ENCODE measurements around the gene MTHFR. TPM values are rescaled to one million over a fixed set of nuclear protein-coding genes. Genes with fewer than 3 reads are reported as not detected.
A peak's percentile ranks its signal among the peaks of the same experiment; 100 is the strongest.

Gene MTHFR
- total RNA-seq, 1 experiment from 2014 or later, result 22.2 TPM

DNA sequence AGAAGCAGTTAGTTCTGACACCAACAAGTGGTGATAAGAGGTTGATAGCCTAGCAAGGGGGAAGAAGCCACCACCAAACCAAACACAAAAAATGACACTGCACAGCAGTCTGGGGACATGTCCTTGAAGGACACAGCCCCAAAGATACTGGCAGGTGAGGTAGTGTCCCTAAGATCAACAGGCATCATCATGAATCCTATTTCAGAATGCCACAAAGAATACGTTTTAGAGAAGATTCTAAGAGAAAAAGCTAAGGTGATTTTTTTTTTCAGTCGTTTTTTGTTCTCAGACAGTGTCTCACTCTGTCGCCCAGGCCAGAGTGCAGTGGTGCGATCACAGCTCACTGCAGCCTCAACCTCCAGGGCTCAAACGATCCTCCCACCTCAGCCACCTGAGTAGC is 19.6 kb downstream of the MTHFR start:
- TF ChIP-seq, protein P1, sequence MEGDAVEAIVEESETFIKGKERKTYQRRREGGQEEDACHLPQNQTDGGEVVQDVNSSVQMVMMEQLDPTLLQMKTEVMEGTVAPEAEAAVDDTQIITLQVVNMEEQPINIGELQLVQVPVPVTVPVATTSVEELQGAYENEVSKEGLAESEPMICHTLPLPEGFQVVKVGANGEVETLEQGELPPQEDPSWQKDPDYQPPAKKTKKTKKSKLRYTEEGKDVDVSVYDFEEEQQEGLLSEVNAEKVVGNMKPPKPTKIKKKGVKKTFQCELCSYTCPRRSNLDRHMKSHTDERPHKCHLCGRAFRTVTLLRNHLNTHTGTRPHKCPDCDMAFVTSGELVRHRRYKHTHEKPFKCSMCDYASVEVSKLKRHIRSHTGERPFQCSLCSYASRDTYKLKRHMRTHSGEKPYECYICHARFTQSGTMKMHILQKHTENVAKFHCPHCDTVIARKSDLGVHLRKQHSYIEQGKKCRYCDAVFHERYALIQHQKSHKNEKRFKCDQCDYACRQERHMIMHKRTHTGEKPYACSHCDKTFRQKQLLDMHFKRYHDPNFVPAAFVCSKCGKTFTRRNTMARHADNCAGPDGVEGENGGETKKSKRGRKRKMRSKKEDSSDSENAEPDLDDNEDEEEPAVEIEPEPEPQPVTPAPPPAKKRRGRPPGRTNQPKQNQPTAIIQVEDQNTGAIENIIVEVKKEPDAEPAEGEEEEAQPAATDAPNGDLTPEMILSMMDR (conservative IDR thresholded peaks at IDR 0.05), result no peak
- TF ChIP-seq EZH2 (IDR thresholded peaks at IDR 0.05; ENCODE audit: low read depth), result no peak
- Histone ChIP-seq H3K27ac (no peak overlapping the region), H3K9me2 (ENCODE audit: insufficient read depth) (no peaks in the 10 kb centered on the region), H3K79me2 (ENCODE audit: low read depth) (no peaks in the 10 kb centered on the region), H3K4me2 (no peak overlapping the region), H3K9me3 (ENCODE audit: insufficient read depth, low read depth) (no peaks in the 10 kb centered on the region), H3F3A (ENCODE audit: insufficient read depth, low read depth) (no peaks in the 10 kb centered on the region), H3K4me1 (replicated peaks; ENCODE audit: insufficient read depth) (no peaks in the 10 kb centered on the region; the same call in 1 of the 2 replicates), H4K20me1 (ENCODE audit: insufficient read depth) (no peaks in the 10 kb centered on the region), H3K36me3 (ENCODE audit: low read depth) (no peaks in the 10 kb centered on the region), H2AFZ (no peak overlapping the region), H3K27me3 (ENCODE audit: insufficient read depth, low read depth) (no peaks in the 10 kb centered on the region), H3K4me3 (no peak overlapping the region)
- ChIA-PET POLR2A (ENCODE audit: unreplicated experiment) (interaction anchor here (0.6 kb wide), 1 partner anchor 503 kb away, joined by 4 read pairs; no protein-coding TSS in a partner anchor), CTCF (interaction anchor here (1.5 kb wide), 1 partner anchor 17 kb away, joined by 7 read pairs; no protein-coding TSS in a partner anchor)
- intact Hi-C loops (cut with micrococcal nuclease; ENCODE audit: unreplicated experiment), result loop anchor here (5.0 kb wide), 2 partner anchors 36 to 49 kb away; partner anchors contain the start of gene AGTRAP
- DNase-seq, result no peak
- no TSS peak for BruUV-seq (replicated peaks)

DNA sequence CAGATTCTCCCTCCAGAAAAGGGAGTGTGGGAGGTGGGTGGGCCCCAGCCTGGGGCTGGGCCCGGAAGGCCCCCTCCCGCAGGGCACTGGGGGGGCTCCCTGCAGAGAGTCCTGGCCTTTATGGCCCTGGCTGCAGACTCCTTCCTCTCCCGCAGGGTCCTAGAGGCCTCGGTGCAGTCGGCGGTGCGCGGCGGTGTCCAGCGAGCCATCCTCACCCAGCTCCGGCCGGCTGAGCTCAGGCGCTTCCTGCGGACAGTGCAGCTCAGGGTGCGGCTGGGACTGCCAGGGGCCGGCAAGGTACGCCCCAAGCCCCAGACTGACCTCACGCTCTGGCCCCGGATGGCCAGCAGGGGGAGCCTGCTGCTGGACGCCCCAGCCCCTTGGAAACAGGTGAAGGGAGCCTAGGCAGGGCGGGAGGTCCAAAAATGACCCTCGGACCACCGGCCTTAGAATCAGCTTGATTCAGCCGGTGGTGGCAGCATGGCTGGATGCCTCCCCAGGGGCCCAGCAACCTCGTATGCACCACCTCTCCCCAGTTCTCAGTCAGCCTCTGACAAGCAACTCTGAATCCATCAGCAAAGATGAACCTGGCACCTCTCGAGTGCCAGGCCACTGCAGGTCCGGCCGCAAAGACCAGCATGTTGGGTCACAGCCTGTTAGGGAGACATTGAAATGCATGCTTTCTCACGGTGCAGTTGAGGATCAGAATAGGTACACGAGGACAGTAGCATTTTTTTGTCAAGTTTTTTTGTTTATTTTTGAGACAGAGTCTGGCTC is 20.6 kb downstream of the MTHFR start:
- Histone ChIP-seq H4K20me1 (ENCODE audit: insufficient read depth) (no peaks in the 10 kb centered on the region), H3K36me3 (ENCODE audit: low read depth) (no peaks in the 10 kb centered on the region), H3K4me2 (0 out of 2 replicates have a peak overlapping the region, but pooled peaks have one; percentile 11), H3K4me3 (no peak overlapping the region), H3K9me3 (ENCODE audit: insufficient read depth, low read depth) (no peaks in the 10 kb centered on the region), H2AFZ (no peak overlapping the region), H3K4me1 (replicated peaks; ENCODE audit: insufficient read depth) (no peaks in the 10 kb centered on the region; the same call in 1 of the 2 replicates), H3K79me2 (ENCODE audit: low read depth) (no peaks in the 10 kb centered on the region), H3F3A (ENCODE audit: insufficient read depth, low read depth) (no peaks in the 10 kb centered on the region), H3K9me2 (ENCODE audit: insufficient read depth) (no peaks in the 10 kb centered on the region), H3K27ac (no peak overlapping the region), H3K27me3 (ENCODE audit: insufficient read depth, low read depth) (no peaks in the 10 kb centered on the region)
- TF ChIP-seq, protein P1 (conservative IDR thresholded peaks at IDR 0.05), result peak; percentile 76
- TF ChIP-seq EZH2 (IDR thresholded peaks at IDR 0.05; ENCODE audit: low read depth), result no peak
- intact Hi-C loops (cut with micrococcal nuclease; ENCODE audit: unreplicated experiment), result loop anchor here (1.0 to 5.0 kb wide), 3 partner anchors 37 to 48 kb away; partner anchors contain the start of gene AGTRAP
- DNase-seq, result peak; percentile 47 to 77
- CTCF ChIA-PET, result interaction anchor here (0.6 to 1.5 kb wide), 4 partner anchors 11 to 132 kb away, joined by 3 to 7 read pairs (median 4); no protein-coding TSS in a partner anchor
- no TSS peak for BruUV-seq (replicated peaks)
- POLR2A ChIA-PET (ENCODE audit: unreplicated experiment), result interaction anchor here (0.5 to 0.6 kb wide), 2 partner anchors 49 to 123 kb away, joined by 4 to 6 read pairs; partner anchors contain the start of gene AGTRAP

DNA sequence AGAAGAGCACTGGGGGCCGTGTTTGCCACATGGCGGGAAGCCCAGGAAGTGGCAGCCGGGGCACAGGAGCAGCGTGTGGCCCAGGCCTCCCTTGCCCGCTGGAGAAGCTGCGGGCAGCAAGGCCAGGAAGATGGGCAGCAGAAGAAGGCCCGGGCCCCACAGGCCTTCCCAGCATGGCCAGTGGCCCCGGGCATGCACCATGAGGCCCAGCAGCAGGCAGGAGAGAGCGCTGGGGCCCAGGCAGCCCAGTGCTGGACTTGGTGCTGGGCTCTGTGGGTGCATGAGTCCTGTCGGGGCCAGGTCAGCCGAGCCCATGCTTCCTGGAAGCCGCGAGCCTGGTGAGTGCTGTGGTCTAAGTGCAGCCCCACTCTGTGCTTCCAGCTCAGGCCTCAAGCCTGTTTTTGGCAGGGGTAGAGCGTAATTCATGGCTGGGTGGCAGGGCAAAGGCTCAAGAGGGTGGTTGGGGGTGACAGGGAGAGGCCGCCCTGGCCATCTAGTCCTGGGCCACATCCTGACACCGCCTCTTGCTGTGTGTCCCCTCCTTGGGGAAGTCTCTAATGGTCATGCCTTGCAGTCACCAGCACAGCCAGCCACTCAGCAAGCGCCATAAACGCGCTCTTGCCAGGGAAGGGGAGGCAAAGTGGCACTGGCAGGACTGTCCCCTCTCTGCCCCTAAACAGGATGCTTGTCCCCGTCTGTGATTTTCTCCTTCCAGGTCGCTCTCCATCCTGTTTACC is 21.3 kb downstream of the MTHFR start:
- ChIA-PET POLR2A (ENCODE audit: unreplicated experiment) (interaction anchor here (0.6 kb wide), 1 partner anchor 49 kb away, joined by 4 read pairs; the partner anchor contains the start of gene AGTRAP), CTCF (interaction anchor here (0.6 to 1.5 kb wide), 4 partner anchors 10 to 131 kb away, joined by 3 to 7 read pairs (median 4); no protein-coding TSS in a partner anchor)
- no peaks in the 10 kb centered on the region for H3K27me3 ChIP-seq (ENCODE audit: insufficient read depth, low read depth)
- H4K20me1 ChIP-seq (ENCODE audit: insufficient read depth), result no peaks in the 10 kb centered on the region
- H3K79me2 ChIP-seq (ENCODE audit: low read depth), result no peaks in the 10 kb centered on the region
- BruUV-seq (replicated peaks), result no TSS peak
- intact Hi-C loops (cut with micrococcal nuclease; ENCODE audit: unreplicated experiment), result no loop called here
- TF ChIP-seq EZH2 (IDR thresholded peaks at IDR 0.05; ENCODE audit: low read depth), result no peak
- TF ChIP-seq, protein P1 (conservative IDR thresholded peaks at IDR 0.05), result no peak
- H3K4me2 ChIP-seq, result no peak overlapping the region
- no peak overlapping the region for H2AFZ ChIP-seq
- no peaks in the 10 kb centered on the region for H3K36me3 ChIP-seq (ENCODE audit: low read depth)
- H3K9me2 ChIP-seq (ENCODE audit: insufficient read depth), result no peaks in the 10 kb centered on the region
- no peaks in the 10 kb centered on the region for H3F3A ChIP-seq (ENCODE audit: insufficient read depth, low read depth)
- H3K4me1 ChIP-seq (replicated peaks; ENCODE audit: insufficient read depth), result no peaks in the 10 kb centered on the region; the same call in 1 of the 2 replicates
- no peak for DNase-seq
- no peak overlapping the region for H3K4me3 ChIP-seq
- H3K9me3 ChIP-seq (ENCODE audit: insufficient read depth, low read depth), result no peaks in the 10 kb centered on the region
- H3K27ac ChIP-seq, result no peak overlapping the region

Data from PC-9 (cell line).